NCI-H524 (cell line): ENCODE data around the gene TDRD1.

Source experiments
- DNase-seq, 2 experiments: peaks; one replicate each; lab custom pipeline; 2025; lab: John Stamatoyannopoulos, UW

The TDRD1 gene

DNA sequence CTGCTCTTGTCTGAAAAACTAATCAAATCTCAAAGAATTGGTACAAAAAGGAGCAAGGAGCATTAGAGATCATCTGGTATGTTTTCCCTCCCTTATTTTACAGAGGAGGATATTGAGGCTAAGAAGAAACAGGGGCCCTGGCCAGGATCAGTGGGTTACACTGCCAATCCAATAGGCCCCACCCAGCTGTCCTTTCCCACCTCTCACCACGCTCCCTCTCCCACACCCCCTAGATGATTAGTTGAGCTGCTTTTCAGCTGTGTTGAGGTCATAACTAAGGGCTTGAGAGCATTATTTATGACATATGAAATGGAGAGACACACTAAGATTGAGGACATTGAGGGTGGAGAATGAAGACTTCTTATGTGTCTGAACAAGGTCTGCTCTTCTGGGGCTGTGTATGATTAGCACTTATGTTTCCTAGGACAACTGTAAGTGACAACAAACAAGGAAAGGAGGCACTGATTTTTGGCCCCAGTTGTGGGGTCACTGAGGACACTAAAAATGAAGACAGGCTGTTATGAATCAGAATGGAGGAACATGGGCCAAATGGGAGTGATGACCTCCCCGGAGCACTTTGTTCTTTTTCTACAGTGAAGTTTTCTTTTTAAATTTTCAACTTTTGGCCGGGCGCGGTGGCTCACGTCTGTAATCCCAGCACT is 86.4 kb downstream of the TDRD1 start:
- no peak for DNase-seq

- no peak for DNase-seq
Measured at GRCh38 chr10:114266521-114266920, 87.4 kb downstream of the TDRD1 start.

GRCh38 chr10:114271075-114271778 is 92.1 kb downstream of the TDRD1 start:
- DNase-seq: no peak

GRCh38 chr10:114271779-114272167 is 92.6 kb downstream of the TDRD1 start:
- DNase-seq: no peak

DNA sequence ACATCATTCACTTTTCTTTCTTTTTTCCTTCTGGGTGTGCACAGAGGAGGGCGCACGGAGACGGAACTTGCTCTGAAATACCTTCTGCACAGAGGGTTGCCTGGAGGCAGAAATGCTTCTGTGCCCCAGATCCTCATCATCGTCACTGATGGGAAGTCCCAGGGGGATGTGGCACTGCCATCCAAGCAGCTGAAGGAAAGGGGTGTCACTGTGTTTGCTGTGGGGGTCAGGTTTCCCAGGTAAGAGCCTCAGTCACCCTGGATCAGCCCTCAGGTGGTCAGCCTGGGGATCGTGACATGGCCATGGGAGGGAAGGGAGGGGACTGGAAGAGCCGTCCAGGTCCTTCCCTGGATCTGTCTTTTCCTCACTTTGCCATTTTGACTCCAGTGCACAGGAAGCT is 93.5 kb downstream of the TDRD1 start:
- DNase-seq: no peak

DNA sequence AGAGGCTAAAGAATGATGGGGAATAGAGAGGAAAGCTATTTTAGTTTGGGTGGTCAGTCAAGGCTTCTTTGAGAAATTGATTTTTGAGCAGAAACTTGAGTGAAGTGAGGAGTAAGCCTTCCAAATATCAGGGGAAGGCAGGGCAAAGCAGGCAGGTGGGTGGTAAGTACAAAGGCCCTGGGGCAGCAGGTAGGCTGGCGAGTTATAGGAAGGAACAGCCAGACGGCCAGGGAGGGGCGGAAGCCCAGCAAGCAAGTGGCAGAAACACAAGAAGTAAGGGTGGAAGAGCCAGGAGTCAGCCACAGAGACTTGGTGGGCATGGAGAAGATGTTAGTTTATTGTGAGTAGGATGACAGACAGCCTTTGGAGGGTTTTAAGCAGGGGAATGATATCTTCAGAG is 94.8 kb downstream of the TDRD1 start:
- no peak for DNase-seq

GRCh38 chr10:114274616-114275453 is 95.7 kb downstream of the TDRD1 start:
- no peak for DNase-seq

GRCh38 chr10:114276066-114276465 is 96.9 kb downstream of the TDRD1 start:
- no peak for DNase-seq

- no peak for DNase-seq
Measured at GRCh38 chr10:114276671-114277070, 97.5 kb downstream of the TDRD1 start.

DNA sequence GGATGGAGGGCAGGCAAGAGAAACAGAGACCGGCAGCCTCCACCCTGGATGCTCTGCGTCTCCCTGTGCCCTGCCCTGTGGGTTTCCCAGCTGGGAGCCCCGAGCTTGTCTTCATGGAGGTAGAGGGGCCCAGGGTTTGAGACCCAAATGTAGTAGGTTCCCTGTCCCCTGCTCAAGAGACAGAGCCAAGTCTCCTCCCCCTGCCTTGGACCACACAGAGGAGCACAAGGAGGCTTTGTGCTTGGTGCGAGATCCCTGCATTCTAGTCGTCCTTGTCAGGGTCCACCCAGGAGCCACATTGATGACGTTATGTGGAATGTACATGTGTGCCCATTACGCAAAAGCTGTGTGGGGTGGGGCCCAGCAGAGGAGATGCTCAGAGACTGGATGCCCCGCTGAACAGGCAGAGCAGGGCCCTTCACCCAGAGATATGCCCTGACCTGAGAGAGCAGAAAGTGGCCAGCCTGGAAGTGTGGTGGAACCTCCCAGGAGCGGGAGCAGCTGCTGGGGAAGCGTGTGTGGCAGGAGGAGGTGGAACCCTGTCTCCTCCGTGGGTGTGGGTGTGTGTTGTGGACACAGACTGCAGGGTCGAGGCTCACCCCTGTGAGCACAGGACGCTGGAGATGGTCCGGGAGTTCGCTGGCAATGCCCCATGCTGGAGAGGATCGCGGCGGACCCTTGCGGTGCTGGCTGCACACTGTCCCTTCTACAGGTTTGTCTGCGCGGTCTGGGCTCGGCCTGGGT is 99.2 kb downstream of the TDRD1 start:
- DNase-seq: no peak

DNA sequence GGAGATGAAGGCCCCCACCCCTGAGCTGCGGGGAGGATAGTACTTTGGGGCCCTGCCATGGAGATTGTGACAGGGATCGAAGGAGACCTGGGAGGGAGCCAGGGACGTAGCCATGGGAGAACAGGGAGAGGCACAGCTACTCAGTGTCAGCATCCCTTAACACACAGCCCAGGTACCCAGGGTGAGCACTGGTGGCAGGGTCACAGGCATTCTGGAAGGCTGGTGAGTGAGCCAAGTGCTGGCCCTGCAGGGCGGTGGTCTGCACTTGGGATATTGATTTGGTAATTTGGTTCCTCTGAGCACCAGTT is 99.7 kb downstream of the TDRD1 start:
- DNase-seq: no peak

GRCh38 chr10:114279289-114279688 is 100.1 kb downstream of the TDRD1 start:
- DNase-seq: no peak

DNA sequence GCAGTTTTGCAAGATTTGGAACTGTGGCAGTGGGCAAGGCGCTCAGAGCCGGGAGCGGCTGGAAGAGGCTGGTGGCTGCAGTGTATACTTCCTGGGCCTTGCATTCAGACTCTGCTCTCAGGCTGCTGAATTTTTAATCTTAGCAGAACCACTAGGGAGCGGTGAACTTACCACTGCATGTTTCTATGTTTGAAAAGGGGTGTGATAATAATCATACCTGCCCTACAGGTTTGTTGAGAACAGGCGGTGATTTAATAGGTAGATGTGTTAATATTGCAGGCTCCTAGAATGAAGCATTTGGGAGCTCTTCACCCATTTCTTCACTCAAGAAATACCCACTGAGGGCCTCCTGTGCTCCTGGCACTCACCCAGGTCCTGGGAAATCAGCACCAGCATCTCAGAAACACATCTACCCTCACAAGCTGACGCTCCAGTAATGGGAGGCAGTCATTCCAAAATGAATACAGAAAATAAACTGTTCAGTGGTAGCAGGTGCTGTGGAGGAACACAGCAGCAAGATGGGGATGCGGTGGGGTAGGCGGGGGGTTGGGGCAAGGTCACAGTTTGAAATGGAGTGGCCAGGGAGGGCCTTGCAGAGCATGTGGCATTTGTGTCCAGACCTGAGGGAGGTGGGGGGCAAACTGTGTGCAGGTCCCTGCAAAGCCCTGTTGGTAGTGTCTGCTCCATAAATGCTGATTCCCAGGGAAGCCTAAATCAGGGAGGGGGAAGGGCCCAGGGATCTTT is 100.9 kb downstream of the TDRD1 start:
- DNase-seq: no peak

- no peak for DNase-seq
Measured at GRCh38 chr10:114281006-114281405, 101.9 kb downstream of the TDRD1 start.

GRCh38 chr10:114281461-114281860 is 102.3 kb downstream of the TDRD1 start:
- DNase-seq: no peak
